ENCODE results near the gene ACSS1. TPM values are rescaled to one million over a fixed set of nuclear protein-coding genes. Genes with fewer than 3 reads are reported as not detected.

Gene ACSS1
- total RNA-seq, 1 experiment from 2014 or later: 12.8 TPM

DNA sequence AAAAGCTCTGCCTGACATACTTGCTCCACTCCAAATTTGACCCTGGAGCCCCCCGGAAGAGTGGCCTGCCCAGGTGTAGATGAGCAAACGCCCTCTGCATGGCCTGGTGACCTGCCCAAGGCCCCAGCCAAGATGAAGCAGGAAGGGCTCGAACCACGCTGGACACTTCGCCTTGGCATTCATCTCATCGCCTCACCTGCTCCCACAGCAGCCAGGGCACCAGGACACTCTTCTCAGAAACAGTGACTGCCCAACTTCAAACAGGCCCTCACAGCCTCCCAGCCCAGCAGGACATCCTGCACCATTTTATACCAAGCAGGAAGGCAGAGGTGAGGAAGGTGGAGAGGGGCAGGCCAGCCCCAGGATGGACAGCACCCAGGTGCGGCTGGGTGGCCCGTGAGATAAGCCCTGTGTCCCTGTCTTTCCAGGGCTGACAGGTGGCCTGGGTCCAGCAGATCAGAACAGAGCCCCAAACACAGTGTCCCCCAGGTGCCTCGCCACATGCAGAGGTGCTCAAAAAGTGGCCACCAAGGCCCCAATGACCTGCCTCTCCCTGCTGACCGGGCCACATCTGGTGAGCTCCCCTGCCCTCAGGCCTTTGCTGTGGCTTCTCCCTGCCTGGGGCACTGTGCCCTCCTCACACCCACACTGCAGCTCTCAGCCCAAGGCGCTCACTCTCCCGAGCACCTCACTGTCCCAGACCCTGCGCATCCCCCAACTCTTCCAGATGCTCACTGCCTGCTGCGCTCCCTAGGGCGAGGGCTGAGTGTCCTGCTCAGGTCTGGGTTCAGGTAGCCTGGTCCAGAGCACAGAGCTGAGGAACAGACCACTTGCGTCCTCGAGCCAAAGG, 7.2 kb downstream of the ACSS1 start:
- Histone ChIP-seq H3F3A (ENCODE audit: insufficient read depth, low read depth) (peaks cover 5% of the 10 kb centered on the region; the same call in 1 of the 2 replicates), H3K36me3 (ENCODE audit: low read depth) (no peaks in the 10 kb centered on the region), H3K27me3 (ENCODE audit: insufficient read depth, low read depth) (no peaks in the 10 kb centered on the region), H3K27ac (no peak overlapping the region), H3K79me2 (ENCODE audit: low read depth) (peaks cover 5% of the 10 kb centered on the region; the same call in 1 of the 2 replicates), H2AFZ (no peak overlapping the region), H3K9me2 (ENCODE audit: insufficient read depth) (no peaks in the 10 kb centered on the region), H4K20me1 (ENCODE audit: insufficient read depth) (peaks cover 4% of the 10 kb centered on the region; the same call in 1 of the 2 replicates), H3K4me3 (no peak overlapping the region), H3K4me1 (replicated peaks; ENCODE audit: insufficient read depth) (peaks cover 19% of the 10 kb centered on the region), H3K4me2 (no peak overlapping the region), H3K9me3 (ENCODE audit: insufficient read depth, low read depth) (no peaks in the 10 kb centered on the region)
- ChIA-PET CTCF (no interaction called here), POLR2A (ENCODE audit: unreplicated experiment) (no interaction called here)
- DNase-seq: peak in 1 of 2 experiments; percentile 12
- no TSS peak for BruUV-seq (replicated peaks)
- intact Hi-C loops (cut with micrococcal nuclease; ENCODE audit: unreplicated experiment): no loop called here
- TF ChIP-seq, protein P1, sequence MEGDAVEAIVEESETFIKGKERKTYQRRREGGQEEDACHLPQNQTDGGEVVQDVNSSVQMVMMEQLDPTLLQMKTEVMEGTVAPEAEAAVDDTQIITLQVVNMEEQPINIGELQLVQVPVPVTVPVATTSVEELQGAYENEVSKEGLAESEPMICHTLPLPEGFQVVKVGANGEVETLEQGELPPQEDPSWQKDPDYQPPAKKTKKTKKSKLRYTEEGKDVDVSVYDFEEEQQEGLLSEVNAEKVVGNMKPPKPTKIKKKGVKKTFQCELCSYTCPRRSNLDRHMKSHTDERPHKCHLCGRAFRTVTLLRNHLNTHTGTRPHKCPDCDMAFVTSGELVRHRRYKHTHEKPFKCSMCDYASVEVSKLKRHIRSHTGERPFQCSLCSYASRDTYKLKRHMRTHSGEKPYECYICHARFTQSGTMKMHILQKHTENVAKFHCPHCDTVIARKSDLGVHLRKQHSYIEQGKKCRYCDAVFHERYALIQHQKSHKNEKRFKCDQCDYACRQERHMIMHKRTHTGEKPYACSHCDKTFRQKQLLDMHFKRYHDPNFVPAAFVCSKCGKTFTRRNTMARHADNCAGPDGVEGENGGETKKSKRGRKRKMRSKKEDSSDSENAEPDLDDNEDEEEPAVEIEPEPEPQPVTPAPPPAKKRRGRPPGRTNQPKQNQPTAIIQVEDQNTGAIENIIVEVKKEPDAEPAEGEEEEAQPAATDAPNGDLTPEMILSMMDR (conservative IDR thresholded peaks at IDR 0.05): no peak
- TF ChIP-seq EZH2 (IDR thresholded peaks at IDR 0.05; ENCODE audit: low read depth): no peak

GRCh38 chr20:25050082-25050481, 7.9 kb downstream of the ACSS1 start:
- Histone ChIP-seq H3K27me3 (ENCODE audit: insufficient read depth, low read depth) (no peaks in the 10 kb centered on the region), H3F3A (ENCODE audit: insufficient read depth, low read depth) (no peaks in the 10 kb centered on the region; the same call in 1 of the 2 replicates), H3K4me1 (replicated peaks; ENCODE audit: insufficient read depth) (peaks cover 12% of the 10 kb centered on the region; the same call in 1 of the 2 replicates), H3K9me3 (ENCODE audit: insufficient read depth, low read depth) (no peaks in the 10 kb centered on the region), H2AFZ (no peak overlapping the region), H3K4me2 (no peak overlapping the region), H3K36me3 (ENCODE audit: low read depth) (no peaks in the 10 kb centered on the region), H3K79me2 (ENCODE audit: low read depth) (no peaks in the 10 kb centered on the region), H3K9me2 (ENCODE audit: insufficient read depth) (no peaks in the 10 kb centered on the region), H3K4me3 (no peak overlapping the region), H3K27ac (no peak overlapping the region), H4K20me1 (ENCODE audit: insufficient read depth) (peaks cover 4% of the 10 kb centered on the region; the same call in 1 of the 2 replicates)
- BruUV-seq (replicated peaks): no TSS peak
- TF ChIP-seq EZH2 (IDR thresholded peaks at IDR 0.05; ENCODE audit: low read depth): no peak
- TF ChIP-seq, protein P1 (conservative IDR thresholded peaks at IDR 0.05): no peak
- CTCF ChIA-PET: no interaction called here
- peak in 1 of 2 experiments; percentile 23 for DNase-seq
- POLR2A ChIA-PET (ENCODE audit: unreplicated experiment): no interaction called here
- intact Hi-C loops (cut with micrococcal nuclease; ENCODE audit: unreplicated experiment): no loop called here

GRCh38 chr20:25049261-25050060, 8.5 kb downstream of the ACSS1 start:
- 0 out of 2 replicates have a peak, but pooled peaks cover 9% of the 10 kb centered on the region for H3K4me1 ChIP-seq (replicated peaks; ENCODE audit: insufficient read depth)
- intact Hi-C loops (cut with micrococcal nuclease; ENCODE audit: unreplicated experiment): no loop called here
- TF ChIP-seq, protein P1 (conservative IDR thresholded peaks at IDR 0.05): no peak
- TF ChIP-seq EZH2 (IDR thresholded peaks at IDR 0.05; ENCODE audit: low read depth): no peak
- no peaks in the 10 kb centered on the region for H3F3A ChIP-seq (ENCODE audit: insufficient read depth, low read depth)
- no peaks in the 10 kb centered on the region for H3K36me3 ChIP-seq (ENCODE audit: low read depth)
- DNase-seq: peak in 1 of 2 experiments; percentile 6
- no peak overlapping the region for H2AFZ ChIP-seq
- no peaks in the 10 kb centered on the region for H3K79me2 ChIP-seq (ENCODE audit: low read depth)
- H3K27me3 ChIP-seq (ENCODE audit: insufficient read depth, low read depth): no peaks in the 10 kb centered on the region
- H3K9me3 ChIP-seq (ENCODE audit: insufficient read depth, low read depth): no peaks in the 10 kb centered on the region
- no peaks in the 10 kb centered on the region for H3K9me2 ChIP-seq (ENCODE audit: insufficient read depth)
- POLR2A ChIA-PET (ENCODE audit: unreplicated experiment): no interaction called here
- no peak overlapping the region for H3K4me2 ChIP-seq
- BruUV-seq (replicated peaks): no TSS peak
- peaks cover 4% of the 10 kb centered on the region; the same call in 1 of the 2 replicates for H4K20me1 ChIP-seq (ENCODE audit: insufficient read depth)
- no peak overlapping the region for H3K27ac ChIP-seq
- no peak overlapping the region for H3K4me3 ChIP-seq
- CTCF ChIA-PET: interaction anchor here (0.6 kb wide), 1 partner anchor 10 kb away, joined by 3 read pairs; no protein-coding TSS in a partner anchor
